ENCODE data around the gene CLIC4. TPM values are rescaled to one million over a fixed set of nuclear protein-coding genes. Genes with fewer than 3 reads are reported as not detected.

Gene CLIC4
- total RNA-seq, 2 donors from 2014 or later: 164 to 263 TPM

DNA sequence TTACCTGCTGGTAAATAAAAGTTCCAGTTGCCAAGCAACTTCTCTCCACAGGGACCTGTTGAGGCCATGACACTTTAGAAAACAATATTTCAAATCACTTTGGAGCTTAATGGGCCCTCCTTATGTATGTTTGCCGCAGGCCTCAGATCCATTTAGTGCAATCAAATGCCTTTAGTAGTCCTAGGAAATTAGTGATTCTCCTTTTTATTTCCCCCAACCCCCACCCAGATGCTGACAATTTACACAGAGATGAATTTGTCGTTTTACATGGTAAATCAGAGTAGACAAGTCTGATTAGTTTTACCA, 83.6 kb downstream of the CLIC4 start:
- no peak for DNase-seq
- intact Hi-C loops (cut with DNase I): loop anchor here in 1 of 2 donors (10.0 kb wide), 1 partner anchor 84 kb away; the partner anchor contains the start of gene CLIC4
- no peak for ATAC-seq

DNA sequence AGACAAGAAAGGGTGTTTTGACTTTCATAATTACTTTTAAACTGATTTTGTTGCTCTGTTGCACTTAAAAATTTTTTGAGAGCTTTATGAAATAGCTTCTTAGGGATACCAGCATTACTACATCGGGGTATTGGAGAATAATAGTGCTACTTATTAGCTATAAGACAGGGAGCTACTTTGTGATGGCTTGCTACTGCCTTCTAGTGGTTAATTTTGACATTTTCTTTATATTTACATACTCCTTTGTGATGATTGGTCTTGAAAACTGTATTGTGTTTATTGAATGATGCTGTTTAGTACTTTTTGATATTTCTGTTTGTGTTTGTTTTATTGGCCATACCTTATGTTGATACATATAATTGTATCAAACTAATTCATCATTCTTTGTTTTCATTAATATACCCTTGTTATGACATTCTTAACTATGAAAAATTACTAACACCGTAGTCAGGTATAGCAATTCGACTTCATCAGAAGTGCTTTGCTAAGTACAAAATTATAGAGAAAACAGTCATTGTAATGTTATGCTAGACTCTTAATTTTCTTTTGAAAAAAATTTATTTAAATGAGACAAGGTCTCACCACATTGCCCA, 85.5 kb downstream of the CLIC4 start:
- intact Hi-C loops (cut with DNase I): loop anchor here in 1 of 2 donors (2.0 kb wide), 1 partner anchor 142 kb away; no protein-coding TSS in a partner anchor
- ATAC-seq: peak; percentile 65 to 85
- no peak for DNase-seq

GRCh38 chr1:24841593-24841992, 96.3 kb downstream of the CLIC4 start:
- DNase-seq (no peak), ATAC-seq (no peak)
- intact Hi-C loops (cut with DNase I): loop anchor here in 1 of 2 donors (10.0 kb wide), 1 partner anchor 363 kb away; no protein-coding TSS in a partner anchor

- no peak for ATAC-seq
Observed at GRCh38 chr1:24846671-24847070, 101.4 kb downstream of the CLIC4 start.

DNA sequence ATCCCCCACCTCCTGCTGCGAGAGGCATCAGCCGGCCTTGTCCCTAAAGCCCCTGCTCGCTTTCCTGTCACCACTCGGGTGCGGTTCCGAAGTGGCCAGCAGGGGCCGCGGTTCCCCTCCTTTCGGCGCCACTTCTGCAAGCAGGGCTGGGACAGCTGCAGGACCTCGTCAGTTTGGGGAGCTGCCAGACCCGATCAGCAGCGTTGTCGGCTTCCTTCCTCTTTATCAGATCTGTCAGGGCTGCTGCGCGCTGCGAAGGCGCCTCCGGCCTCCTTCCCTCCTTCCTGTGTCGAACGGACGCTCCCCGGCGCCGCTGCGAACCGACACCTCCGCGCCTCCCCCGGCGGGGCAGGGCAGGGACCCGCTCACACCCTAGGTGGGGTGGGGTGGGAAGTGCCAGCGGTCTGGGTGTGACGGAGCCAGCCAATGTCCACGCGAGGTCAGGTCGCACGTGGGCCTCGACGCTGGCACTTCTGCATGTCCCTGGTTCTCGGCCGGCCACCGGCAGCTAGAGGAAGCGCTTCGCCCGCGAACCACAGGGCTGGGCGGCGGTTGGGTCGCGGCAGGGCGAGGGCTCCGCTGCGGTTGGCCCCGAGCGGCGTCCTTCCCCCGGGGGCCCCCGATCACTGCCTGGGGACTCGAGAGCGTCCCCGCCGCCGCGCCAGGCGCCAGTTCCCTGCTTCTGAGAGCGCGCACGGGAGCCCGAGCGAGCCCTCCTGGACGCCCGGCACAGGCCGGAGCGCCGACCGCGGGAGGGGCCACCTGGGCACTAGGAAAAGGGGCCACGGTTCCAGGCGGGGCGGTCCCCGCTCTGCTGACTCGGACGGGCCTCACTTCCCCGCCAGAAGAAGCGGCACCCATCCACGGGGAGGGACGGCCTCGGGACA, 103.0 kb downstream of the CLIC4 start:
- peak; percentile 94 for DNase-seq
- ATAC-seq: peak; percentile 94 to 95
- intact Hi-C loops (cut with DNase I): loop anchor here (2.0 to 10.0 kb wide), 4 partner anchors 51 to 357 kb away; no protein-coding TSS in a partner anchor

More at GRCh38 chr1:24846671-24847070, 101.4 kb downstream of the CLIC4 start:
- no peak for DNase-seq
- intact Hi-C loops (cut with DNase I): loop anchor here (5.0 to 10.0 kb wide), 2 partner anchors 191 to 358 kb away; no protein-coding TSS in a partner anchor

GRCh38 chr1:24849672-24850295, 104.5 kb downstream of the CLIC4 start:
- DNase-seq: no peak
- no peak for ATAC-seq
- intact Hi-C loops (cut with DNase I): loop anchor here (2.0 to 10.0 kb wide), 6 partner anchors 49 to 355 kb away; no protein-coding TSS in a partner anchor

GRCh38 chr1:24850328-24850920, 105.2 kb downstream of the CLIC4 start:
- no peak for DNase-seq
- intact Hi-C loops (cut with DNase I): loop anchor here (5.0 to 10.0 kb wide), 2 partner anchors 54 to 252 kb away; no protein-coding TSS in a partner anchor
- no peak for ATAC-seq

GRCh38 chr1:24853649-24854048, 108.4 kb downstream of the CLIC4 start:
- ATAC-seq: no peak
- intact Hi-C loops (cut with DNase I): loop anchor here (5.0 to 10.0 kb wide), 2 partner anchors 51 to 249 kb away; no protein-coding TSS in a partner anchor
- DNase-seq: no peak

- ATAC-seq (no peak), DNase-seq (no peak)
- intact Hi-C loops (cut with DNase I): loop anchor here in 1 of 2 donors (10.0 kb wide), 1 partner anchor 49 kb away; no protein-coding TSS in a partner anchor
Observed at GRCh38 chr1:24855474-24855873, 110.2 kb downstream of the CLIC4 start.

- ATAC-seq (no peak), DNase-seq (no peak)
- intact Hi-C loops (cut with DNase I): loop anchor here in 1 of 2 donors (10.0 kb wide), 1 partner anchor 48 kb away; no protein-coding TSS in a partner anchor
Observed at GRCh38 chr1:24856787-24857506, 111.7 kb downstream of the CLIC4 start.

GRCh38 chr1:24857507-24858133, 112.4 kb downstream of the CLIC4 start:
- ATAC-seq: no peak
- no peak for DNase-seq
- intact Hi-C loops (cut with DNase I): loop anchor here in 1 of 2 donors (10.0 kb wide), 1 partner anchor 47 kb away; no protein-coding TSS in a partner anchor

- intact Hi-C loops (cut with DNase I): loop anchor here in 1 of 2 donors (10.0 kb wide), 1 partner anchor 47 kb away; no protein-coding TSS in a partner anchor
Observed at GRCh38 chr1:24858277-24858676, 113.0 kb downstream of the CLIC4 start.

DNA sequence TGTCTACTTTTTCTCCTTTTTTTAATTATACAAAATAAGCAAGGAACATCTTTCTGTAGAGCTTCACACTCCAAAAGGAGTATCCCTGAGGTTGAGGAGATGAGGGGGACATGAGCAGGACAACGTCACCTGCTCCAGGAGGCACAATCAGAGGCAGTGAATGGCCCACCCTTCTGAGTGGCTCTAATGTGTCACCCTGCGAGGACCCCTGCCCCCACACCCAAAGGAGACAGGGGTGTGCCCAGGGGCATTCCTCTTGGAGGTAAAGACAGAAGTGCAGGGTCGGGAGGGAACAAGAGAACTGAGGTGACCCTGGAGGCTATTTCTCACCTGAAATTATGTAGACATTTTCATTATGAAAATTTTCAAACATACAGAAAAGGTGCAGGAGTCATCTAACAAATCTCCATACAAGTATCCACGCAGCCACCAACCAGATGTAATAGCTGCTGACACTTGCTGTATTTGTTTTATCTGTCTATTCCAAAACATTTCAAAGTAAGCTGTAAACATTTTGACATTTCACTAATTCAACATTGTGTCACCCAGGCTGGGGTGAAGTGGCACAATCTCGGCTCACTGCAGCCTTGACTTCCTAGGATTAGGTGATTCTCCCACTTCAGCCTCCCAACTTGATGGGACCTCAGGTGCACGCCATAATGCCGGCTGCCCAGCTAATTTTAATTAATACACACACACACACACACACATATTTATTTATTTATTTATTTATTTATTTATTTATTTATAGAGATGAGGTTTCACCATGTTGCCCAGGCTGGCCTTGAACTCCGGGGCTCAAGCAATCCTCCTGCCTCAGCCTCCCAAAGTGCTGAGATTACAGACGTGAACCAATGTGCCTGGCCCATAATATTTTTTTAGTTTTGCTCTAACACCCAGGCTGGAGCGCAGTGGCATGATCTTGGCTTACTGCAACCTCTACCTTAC, 114.1 kb downstream of the CLIC4 start:
- DNase-seq: no peak
- intact Hi-C loops (cut with DNase I): loop anchor here in 1 of 2 donors (10.0 kb wide), 1 partner anchor 45 kb away; no protein-coding TSS in a partner anchor
- no peak for ATAC-seq

More at GRCh38 chr1:24858277-24858676, 113.0 kb downstream of the CLIC4 start:
- DNase-seq: no peak
- no peak for ATAC-seq

DNA sequence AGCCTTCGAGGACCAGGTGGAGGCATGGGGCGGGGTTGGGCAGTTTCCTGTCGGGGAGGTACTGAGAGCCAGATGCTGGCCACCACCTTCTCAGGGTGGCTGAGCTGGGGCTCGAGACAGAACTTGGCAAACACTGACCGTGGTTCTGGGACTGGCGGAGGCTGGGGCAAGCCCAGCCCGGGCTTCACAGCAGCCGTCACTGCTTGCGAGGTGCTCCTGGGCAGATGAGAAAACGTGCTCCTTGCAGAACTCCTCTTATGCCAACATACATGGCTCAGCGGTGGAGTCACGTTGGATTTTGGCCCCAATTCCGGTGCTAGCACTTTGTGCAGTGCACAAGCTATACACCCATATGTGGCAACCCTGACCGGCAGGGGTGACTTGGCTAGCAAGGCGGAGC, 115.6 kb downstream of the CLIC4 start:
- ATAC-seq (no peak), DNase-seq (no peak)
- intact Hi-C loops (cut with DNase I): no loop called here

GRCh38 chr1:24861821-24862727, 116.8 kb downstream of the CLIC4 start:
- ATAC-seq (no peak), DNase-seq (no peak)
- intact Hi-C loops (cut with DNase I): no loop called here

Data from left cardiac atrium (tissue), 4 donors.